GM18868 (cell line): ENCODE data around the gene SIPA1.

Source experiments
- ATAC-seq: cut with Tn5 transposase; IDR thresholded peaks from one replicate; pipeline ENCODE4 v1.9.1; 2021; ENCODE audit warnings: mild to moderate bottlenecking, moderate library complexity; ENCODE audit not compliant: unreplicated experiment

The SIPA1 gene

DNA sequence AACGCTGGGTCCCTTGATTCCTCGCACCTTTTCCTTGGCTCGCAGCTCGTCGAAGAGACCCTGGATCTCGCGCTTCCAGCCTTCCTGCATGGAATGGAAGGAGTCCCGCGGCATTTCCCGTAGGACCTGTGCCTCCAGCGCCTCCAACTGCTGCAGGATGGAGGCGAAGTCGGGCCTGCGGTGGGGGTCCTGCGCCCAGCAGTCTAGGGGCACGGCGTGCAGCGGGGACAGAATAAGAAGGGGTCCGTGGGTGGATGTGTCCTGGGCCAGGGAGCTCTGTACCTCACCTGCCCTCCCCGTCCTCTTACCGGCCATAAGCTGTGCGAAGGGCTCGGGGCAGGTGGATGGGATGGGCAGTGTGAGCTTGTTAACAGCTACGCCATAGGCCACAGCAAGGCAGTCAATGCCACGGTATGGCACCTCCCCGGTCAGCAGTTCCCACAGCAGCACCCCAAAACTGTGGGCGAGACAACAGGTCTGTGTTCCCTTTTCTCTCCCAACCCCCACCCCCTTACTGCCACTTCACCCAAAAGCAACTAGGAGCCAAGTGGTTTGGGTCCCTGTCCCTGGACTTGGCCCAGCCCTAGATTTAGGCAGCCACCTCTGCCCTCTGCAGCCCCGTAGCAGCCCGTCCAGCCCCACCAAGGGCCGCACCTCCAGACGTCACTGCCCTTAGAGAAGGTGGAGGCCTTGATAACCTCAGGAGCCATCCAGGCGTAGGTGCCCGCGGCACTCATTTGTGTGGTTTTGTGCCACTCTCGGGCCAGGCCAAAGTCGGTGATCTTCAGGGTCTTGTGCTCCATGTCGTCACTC lies 30.1 kb upstream of the SIPA1 start:
- ATAC-seq: no peak

DNA sequence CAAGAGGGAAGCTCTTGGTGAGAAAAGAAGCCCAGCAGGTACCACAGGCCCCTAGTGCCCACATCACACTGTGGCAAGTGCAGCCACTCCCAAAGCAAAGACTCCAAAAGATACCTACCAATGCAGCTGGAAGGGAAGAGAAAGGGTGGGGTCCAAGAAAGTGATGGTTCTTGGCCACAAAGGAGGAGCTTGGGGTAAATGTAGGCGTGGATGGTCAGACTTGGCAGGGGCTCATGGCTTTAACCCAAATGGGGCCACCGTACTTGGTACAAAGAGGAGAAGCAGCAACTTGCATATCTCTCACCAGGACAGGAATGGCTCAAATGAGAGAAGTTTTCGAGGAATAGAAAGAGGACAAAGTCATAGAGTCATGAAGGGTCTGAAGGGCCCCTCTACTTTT lies 28.7 kb upstream of the SIPA1 start:
- ATAC-seq: no peak

DNA sequence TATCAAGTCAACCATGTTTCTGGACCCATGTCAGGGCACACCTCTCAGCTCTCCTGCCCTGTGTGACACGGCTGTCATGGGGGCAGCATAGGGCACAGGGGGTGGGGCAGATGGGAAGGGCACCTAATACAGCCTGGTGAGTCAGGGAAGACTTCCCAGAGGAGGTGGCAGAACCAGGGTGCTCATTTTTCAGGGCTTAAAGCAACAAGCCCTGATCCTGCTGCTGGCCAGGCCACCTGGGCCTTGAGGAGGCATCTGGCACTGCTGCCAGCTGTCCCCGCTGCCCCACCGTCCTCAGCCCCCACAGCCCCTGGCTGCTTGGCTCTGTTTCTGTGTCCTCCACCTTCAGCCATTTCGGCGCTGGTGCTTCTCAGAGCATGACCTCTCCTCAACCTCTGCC lies 28.2 kb upstream of the SIPA1 start:
- no peak for ATAC-seq

DNA sequence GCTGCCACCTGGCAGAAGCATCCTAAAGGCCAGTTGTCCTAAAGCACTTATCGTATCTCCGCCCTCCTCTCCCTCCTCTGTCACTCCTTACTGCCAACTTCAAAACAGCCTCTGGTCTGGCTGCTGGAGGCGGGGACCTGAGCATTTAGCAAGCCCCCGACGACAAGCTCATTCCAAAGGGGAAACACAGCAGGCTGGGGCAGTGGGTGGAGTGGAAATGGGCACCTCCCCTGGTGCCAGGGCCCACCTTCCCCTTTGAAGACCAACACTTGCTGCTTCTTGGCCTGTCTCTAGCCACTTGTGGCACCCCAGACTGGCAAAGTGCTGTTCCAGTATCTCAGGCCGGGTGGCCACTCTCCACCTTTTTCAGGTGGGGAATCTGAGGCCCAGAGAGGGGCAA lies 27.5 kb upstream of the SIPA1 start:
- ATAC-seq: no peak

DNA sequence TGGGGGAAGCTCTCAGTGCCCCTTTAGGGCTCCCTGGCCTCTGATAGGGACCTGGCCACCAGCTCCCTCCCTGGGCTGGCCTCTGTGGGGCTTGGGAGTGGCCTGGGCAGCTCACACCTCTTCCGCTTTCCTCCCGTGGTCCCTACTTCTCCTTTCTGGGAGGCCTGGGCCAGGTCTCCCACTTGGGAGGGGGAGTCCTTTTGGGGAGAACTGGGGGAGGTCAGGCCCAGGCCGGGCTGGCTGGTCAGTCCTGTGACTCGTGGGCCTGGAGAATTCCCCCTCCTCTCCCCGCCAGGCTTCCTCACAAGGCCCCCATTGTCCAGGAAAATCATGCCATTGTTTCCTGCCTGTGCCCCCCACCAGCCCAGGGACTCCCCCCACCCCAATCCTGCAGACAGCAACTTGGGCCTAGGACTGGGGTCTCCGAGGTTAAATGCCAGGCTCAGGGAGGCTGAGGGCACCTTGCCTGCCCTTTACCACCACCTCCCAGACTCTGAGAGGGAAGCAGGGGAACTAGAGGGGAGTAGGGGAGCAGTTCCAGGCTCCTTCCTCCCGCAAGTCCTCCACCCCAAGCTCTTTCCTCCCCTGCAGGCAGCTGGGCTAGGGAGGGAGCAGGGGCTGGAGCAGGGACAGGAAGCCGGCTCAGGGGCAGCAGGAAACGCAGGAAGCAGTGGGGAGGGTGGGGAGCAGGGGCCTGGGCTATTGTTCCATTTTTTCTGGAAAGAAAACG lies 26.7 kb upstream of the SIPA1 start:
- ATAC-seq: no peak

DNA sequence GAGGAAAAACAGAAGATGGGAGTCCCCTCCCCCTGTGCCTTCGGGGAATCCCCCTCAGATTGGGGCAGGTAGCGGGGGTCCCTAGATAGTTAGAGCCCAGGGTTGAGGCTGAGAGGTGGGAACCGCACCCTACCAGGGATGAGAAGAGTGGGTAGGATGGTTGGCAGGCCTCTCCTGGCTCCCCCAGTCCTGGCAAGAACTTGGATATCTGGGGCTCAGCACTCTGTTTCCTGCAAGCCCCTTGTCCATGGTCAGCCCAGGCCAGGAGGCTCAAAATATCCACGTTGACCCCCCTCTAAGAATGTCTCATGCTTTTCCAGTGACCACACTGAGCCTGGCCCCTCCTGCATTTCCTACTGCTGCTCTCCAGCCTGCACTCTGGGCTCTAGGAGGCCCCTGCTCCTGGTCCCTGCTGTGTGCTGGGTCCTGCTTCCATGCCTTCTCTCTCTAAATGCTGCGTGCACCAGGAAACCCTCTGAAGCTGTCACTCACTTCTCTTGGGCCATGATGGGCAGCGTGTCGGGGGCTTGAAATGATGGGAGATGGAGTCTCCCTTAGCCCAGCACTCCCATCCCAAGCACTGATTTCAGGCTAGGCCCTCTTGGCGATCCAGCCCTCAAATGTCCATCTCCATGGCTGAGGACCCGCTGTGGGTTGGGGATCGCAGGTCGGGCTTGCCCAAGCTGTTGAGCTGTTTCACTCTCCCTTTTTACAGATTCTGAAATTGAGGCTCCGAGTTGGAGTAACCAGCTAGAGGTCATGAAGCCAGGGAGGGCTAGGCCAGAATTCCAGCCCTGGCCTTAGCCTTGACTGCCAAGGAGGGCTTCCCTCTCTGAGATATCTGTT lies 25.9 kb upstream of the SIPA1 start:
- ATAC-seq: no peak

DNA sequence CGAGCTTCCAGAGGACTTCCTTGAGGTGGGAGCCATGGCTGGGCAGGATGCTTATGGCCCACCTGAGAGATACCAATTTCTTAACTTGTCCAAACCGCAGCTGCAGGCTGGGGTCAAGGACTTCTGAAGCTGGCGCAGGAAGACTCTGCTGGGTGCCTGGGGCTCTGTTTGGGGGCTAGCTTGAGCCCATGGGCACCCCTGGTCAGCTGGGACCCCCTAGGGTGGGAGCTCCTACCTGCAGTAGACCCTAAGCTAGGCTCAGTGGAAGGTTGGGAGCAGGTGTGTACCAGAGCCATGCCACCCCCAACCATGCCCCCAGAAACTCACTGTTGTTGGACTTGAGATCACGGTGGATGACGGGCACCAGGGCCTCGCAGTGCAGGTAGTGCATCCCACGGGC lies 25.2 kb upstream of the SIPA1 start:
- ATAC-seq: no peak

DNA sequence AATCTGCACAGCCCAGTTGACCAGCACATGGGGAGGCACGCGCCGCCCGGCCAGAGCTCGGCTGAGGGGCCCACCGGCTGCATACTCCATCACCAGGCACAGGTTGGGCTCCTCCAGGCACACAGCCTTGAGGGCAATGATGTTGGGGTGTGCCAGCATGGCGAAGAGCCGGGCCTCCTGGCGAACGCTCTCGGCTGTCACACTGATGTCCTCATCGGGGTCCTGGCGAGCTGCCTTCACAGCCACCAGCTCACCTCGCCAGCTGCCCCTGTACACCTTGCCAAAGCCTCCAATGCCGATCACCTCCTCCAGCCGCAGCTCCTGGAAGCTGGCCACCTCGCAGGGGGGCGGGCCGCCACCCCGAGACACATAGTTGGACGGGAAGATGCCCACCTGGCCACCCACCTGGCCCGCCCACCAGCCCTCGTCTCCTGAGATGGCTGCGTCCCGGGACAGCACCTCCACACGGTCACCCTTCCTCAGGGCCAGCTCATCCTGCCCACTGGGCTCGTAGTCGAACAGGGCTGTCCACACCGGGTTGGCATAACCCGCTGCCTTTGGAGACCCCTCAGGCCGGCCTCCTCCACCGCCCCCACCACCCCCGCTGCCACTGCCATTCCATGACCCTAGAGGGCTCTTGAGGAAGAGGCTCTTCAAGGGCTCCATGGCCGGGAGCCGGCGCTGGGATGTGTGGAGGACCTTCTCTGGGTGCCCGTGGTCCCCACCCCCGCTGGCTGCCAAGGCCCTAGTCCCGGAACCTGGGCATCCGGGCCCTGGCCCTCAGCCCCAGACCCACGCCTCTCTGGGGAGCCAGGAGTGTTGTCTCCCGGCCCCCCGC lies 24.6 kb upstream of the SIPA1 start:
- ATAC-seq: no peak

DNA sequence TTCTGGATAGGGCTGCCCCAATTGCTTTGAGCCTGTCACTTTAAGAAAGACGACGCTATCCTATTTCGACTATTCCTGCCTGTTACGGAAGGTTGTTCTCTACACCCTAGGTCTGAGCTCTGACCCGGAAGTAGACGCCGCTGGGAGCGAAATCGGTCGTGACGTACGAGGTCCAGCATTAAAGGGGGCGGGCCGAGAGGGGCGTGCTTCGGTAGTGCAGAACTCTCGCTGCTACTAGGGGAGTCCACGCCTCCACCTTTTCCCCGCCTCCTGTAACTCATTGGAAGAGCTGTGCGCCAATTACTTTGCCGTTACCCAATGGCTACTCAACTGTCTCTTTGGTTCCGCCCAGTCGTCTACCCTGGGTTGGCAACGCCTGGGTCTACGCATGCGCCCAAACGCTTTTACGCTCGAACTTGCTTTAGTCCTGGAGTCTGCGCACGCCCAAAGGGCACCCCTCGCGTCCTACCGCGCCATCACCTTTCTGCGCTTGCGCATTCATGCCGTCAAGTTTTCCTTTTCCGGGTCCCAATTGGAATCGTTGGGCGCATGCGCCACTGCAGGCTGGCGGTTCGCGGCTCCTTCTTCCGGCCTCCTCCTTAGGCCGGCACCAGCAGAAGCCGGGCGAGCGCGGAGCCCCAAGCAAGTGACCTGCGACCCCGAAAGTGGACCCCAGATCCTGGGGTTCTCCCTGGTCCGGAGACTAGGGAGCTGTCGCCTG lies 22.5 kb upstream of the SIPA1 start, which contains the start of gene PCNX3:
Gene PCNX3, plus strand, starts transcription at position 548 of the 721 bp plus-strand sequence. CDS start 536 bp downstream, outside the sequence.
- peak; percentile 80 for ATAC-seq

DNA sequence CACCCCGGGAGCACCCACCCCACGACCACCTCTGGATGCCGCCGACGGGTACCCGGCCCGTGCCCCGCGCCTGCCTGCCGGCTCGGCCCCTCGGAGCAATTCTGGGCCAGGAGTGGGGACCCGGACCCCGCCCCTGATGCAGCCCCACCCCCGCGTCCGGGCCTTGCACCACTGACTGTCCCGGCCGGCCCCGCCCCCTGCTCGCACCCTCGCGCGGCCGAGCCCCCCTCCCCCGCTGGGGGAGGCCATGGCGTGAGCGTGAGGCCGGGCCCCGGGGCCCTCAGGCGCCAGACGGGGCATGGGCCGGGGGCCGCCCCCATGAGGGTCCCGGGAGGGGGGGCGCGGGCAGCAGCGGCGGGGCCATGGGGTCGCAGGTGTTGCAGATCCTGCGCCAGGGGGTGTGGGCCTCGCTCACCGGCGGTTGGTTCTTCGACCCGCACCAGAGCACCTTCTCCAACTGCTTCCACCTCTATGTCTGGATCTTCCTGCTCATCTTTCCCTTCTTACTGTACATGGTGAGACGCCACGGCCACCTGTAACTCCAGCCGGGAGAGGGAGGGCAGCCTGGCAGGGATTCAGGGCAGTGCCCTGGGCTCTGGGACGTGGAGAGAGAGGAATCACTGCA lies 21.8 kb upstream of the SIPA1 start:
- ATAC-seq: peak; percentile 7

DNA sequence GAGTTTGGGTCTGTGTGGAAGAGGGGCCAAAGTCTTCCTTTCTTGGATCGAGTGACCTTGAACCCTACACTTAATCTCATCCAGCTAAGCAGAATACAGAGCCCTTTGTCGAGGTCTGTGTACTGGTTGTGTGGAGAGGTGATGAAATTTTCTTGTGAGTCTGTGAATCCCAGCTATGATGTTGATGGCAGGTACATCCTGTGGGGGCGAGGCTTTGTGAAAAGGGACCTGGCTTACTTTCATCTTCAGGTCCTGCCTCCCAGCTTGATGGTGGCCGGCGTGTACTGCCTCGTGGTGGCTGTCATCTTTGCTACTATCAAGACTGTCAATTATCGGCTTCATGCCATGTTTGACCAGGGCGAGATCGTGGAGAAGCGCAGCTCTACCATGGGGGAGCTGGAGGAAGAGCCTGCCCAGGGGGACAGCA lies 21.3 kb upstream of the SIPA1 start:
- no peak for ATAC-seq

DNA sequence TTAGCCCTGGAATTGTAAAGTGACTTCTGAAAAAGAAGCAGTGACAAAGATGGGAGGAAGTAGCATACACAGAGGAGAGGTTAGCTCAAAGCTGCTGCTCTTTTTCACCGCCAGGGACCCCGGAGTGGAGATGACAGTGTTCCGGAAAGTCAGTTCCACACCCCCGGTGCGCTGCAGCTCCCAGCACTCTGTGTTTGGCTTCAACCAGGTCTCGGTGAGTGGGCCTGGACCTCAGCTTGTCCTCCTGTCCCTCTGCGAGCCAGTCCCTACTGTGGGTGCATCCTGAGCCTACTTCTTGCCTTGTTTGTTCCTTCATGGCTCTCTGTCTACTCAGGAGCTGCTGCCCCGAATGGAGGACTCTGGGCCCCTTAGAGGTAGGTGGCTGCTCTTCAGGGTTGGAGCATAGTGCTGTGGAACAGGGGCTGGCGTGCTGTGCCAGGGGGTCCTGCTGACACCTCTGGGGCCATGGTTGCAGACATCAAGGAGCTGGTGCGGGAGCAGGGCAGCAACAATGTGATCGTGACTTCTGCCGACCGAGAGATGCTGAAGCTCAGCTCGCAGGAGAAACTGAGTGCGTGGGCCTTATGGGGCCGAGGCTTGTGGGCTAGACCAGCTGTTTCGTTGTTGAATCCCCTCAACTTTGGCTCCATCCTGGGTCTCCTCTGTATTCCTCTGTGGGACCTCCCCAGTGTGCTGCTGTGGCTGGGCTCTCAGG lies 20.6 kb upstream of the SIPA1 start:
- no peak for ATAC-seq

DNA sequence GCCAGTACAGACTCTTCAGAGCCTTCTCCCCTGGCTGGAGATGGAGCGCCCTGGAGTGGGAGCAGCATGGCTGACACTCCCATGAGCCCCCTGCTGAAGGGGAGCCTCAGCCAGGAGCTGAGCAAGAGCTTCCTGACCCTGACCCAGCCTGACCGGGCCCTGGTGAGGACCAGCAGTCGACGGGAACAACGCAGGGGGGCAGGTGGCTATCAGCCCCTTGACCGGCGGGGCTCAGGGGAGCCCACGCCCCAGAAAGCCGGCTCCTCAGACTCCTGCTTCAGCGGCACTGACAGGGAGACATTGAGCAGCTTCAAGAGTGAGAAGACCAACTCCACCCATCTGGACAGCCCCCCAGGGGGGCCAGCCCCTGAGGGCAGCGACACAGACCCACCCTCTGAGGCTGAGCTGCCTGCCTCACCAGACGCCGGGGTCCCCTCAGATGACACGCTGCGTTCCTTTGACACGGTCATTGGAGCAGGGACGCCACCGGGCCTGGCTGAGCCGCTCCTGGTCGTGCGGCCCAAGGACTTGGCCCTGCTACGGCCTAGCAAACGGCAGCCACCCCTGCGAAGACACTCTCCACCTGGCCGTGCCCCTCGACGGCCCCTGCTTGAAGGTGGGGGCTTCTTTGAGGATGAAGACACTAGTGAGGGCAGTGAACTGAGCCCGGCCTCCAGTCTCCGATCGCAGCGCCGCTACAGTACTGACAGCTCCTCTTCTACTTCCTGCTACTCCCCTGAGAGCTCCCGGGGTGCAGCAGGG lies 19.7 kb upstream of the SIPA1 start:
- no peak for ATAC-seq

DNA sequence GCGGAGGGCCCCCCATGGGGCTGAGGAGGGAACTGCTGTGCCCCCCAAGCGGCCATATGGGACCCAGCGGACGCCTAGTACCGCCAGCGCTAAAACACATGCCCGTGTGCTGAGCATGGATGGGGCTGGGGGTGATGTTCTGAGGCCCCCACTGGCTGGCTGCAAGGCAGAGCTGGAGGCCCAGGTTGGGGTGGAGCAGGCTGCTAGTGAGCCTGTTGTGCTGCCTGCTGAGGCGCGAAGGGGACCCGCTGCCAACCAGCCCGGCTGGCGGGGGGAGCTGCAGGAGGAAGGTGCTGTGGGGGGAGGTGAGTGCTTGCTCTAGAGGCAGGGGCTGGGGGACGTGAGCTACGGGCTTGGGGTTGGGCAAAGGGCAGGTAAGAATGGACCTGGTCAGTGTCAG lies 19.1 kb upstream of the SIPA1 start:
- ATAC-seq: no peak

DNA sequence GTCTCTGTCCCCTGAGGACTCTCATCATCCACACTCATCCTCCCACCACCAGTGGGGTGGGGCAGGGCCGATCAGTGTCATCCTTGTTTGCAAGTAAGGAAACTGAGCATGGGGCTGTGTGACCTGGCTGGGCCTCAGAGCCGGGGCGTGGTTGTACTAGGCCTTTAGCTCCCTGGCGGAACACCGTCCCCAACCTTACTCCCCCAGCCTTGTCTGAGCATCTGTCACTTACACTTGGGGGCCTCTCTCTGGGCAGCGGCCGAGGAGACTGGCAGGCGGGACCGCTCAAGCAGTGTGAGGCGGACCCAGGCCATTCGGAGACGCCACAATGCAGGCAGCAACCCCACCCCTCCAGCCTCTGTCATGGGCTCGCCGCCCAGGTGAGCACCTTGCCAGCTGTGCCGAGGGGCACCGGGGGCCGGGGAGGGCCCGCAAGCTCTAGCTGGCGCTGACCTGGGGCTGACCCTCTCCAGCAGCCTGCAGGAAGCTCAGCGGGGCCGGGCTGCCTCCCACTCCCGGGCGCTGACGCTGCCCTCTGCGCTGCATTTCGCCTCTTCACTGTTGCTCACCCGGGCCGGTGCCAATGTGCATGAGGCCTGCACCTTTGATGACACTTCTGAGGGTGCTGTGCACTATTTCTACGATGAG lies 18.5 kb upstream of the SIPA1 start:
- no peak for ATAC-seq

DNA sequence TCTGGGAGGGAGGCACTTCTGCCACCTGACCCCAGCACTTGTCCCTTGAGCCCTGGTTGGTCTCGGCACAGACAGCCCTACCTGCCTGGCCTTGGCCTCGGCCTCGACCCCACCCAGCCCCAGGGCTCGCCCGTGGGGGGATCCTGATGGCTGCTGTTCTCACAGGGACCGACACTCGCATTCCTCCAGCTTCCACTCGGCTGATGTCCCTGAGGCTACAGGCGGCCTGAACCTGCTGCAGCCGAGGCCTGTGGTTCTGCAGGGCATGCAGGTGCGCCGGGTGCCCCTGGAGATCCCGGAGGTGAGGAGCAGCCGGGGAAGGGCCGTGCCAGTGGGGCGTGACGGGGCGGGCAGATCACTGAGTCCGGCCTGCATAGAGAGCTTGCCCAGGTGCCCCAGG lies 17.2 kb upstream of the SIPA1 start:
- no peak for ATAC-seq

DNA sequence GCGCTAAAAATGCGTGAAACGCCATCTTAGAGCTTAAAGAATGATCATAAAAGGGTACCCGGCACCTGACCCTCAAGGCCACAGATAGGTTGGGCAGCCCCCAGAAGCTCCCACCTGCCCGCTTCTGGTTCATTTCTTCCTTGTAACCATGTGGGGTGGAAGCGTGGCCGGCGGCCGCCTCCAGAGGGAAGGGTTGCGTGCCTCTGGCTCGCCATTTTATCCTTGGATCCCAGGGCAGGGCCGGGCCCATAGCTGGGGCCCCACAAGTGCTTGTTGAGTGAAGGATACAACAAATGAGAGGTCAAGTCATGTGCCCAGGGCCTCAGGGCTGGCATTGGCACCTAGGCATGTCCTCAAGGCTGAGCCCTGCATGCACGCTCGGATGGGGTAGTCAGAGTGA lies 16.4 kb upstream of the SIPA1 start:
- ATAC-seq: no peak

DNA sequence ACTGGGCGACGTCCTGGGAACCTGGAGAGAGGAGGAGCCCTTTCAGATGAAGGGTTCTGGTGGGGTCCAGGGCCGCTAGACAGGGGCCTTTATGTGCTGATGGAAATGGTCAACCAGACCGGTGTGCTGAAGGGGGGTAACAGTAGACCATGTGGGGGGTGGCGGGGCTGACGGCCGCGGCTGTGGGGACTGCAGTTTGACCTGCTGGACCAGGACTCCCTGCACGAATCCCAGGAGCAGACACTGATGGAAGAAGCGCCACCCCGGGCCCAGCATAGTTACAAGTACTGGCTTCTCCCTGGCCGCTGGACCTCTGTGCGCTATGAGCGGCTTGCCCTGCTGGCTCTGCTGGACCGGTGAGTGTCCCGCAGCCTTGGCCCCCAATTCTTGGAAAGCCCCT lies 15.9 kb upstream of the SIPA1 start:
- ATAC-seq: no peak
